Neural cell (in vitro differentiated cells): ENCODE results near the gene PSEN2. TPM values are rescaled to one million over a fixed set of nuclear protein-coding genes. Genes with fewer than 3 reads are reported as not detected.

Source experiments
- H2AFZ ChIP-seq: fragments of 200-600, 300-800 bp; sonication (generic), shearing (Covaris generic); 2 replicates; pipeline ENCODE4 v1.6.0; 2014; ENCODE audit warnings: low read depth, mild to moderate bottlenecking, antibody characterized with exemption, low read length, moderate library complexity
- H3F3A ChIP-seq: fragments of 200-600 bp; shearing (Covaris generic); 2 replicates; pipeline ENCODE4 v1.6.1; 2016; ENCODE audit warnings: mild to moderate bottlenecking, moderate library complexity, mixed read lengths, antibody characterized with exemption, low read length; ENCODE audit not compliant: insufficient read depth, poor library complexity, severe bottlenecking
- H3K27ac ChIP-seq: fragments of 200-600, 300-800 bp; sonication (generic), shearing (Covaris generic); 2 replicates; pipeline ENCODE4 v1.5.1; 2014; ENCODE audit warnings: mild to moderate bottlenecking, low read length, moderate library complexity
- H3K27me3 ChIP-seq: fragments of 300-800, 200-600 bp; sonication (generic), shearing (Covaris generic); 2 replicates; pipeline ENCODE4 v1.6.0; 2014; ENCODE audit warnings: mild to moderate bottlenecking, low read depth, low read length, moderate library complexity; ENCODE audit not compliant: insufficient read depth
- H3K36me3 ChIP-seq: fragments of 300-800, 200-600 bp; sonication (generic), shearing (Covaris generic); 2 replicates; pipeline ENCODE4 v1.5.1; 2014; ENCODE audit warnings: mild to moderate bottlenecking, antibody characterized with exemption, low read length, moderate library complexity; ENCODE audit not compliant: insufficient read depth
- H3K4me2 ChIP-seq: fragments of 300-800, 200-600 bp; sonication (generic), shearing (Covaris generic); 2 replicates; pipeline ENCODE4 v1.6.0; 2014; ENCODE audit warnings: mild to moderate bottlenecking, low read length
- H3K4me3 ChIP-seq: fragments of 300-800, 200-600 bp; sonication (generic), shearing (Covaris generic); 2 replicates; pipeline ENCODE4 v1.5.1; 2014; ENCODE audit warnings: mild to moderate bottlenecking, low read length, moderate library complexity
- H3K79me2 ChIP-seq: fragments of 200-600 bp; shearing (Covaris generic); replicated peaks from 2 replicates; pipeline ENCODE4 v1.6.0; 2014; ENCODE audit warnings: mild to moderate bottlenecking, low read length, moderate library complexity; ENCODE audit not compliant: insufficient read depth
- H3K9ac ChIP-seq: fragments of 300-800, 200-600 bp; sonication (generic), shearing (Covaris generic); 2 replicates; pipeline ENCODE4 v1.6.1; 2016; ENCODE audit warnings: mild to moderate bottlenecking, low read length, mixed read lengths
- H3K9me2 ChIP-seq: fragments of 200-600 bp; shearing (Covaris generic); 2 replicates; pipeline ENCODE4 v1.6.1; 2016; ENCODE audit warnings: mild to moderate bottlenecking, low read length, mixed read lengths; ENCODE audit not compliant: insufficient read depth
- H3K9me3 ChIP-seq: fragments of 200-600, 300-800 bp; sonication (generic), shearing (Covaris generic); 2 replicates; pipeline ENCODE4 v1.6.1; 2016; ENCODE audit warnings: mild to moderate bottlenecking, mixed run types, low read length, moderate library complexity, mixed read lengths
- H4K20me1 ChIP-seq: fragments of 200-600 bp; shearing (Covaris generic); 2 replicates; pipeline ENCODE4 v1.6.1; 2016; ENCODE audit warnings: mild to moderate bottlenecking, mixed run types; ENCODE audit not compliant: insufficient read depth
- EP300 ChIP-seq: fragments of 450-650 bp; conservative IDR thresholded peaks from 2 replicates; pipeline ENCODE4 v1.6.1; 2014; ENCODE audit warnings: antibody characterized with exemption, mild to moderate bottlenecking, moderate library complexity; ENCODE audit not compliant: poor library complexity, severe bottlenecking
- EZH2 ChIP-seq: fragments of 200-600, 300-800 bp; shearing (Covaris generic), sonication (generic); IDR thresholded peaks from 2 replicates; pipeline ENCODE4 v1.6.1; 2014; ENCODE audit warnings: antibody characterized with exemption, low read length, borderline replicate concordance, mild to moderate bottlenecking; ENCODE audit not compliant: insufficient read depth, poor library complexity, severe bottlenecking
- MXI1 ChIP-seq: fragments of 450-650 bp; conservative IDR thresholded peaks from 2 replicates; pipeline ENCODE4 v1.6.1; 2014; ENCODE audit warnings: antibody characterized with exemption, mild to moderate bottlenecking; ENCODE audit not compliant: poor library complexity, severe bottlenecking
- POLR2AphosphoS5 ChIP-seq: IDR thresholded peaks from 2 replicates; pipeline ENCODE4 v1.6.1; 2012
- RAD21 ChIP-seq: fragments of 450-650 bp; conservative IDR thresholded peaks from 2 replicates; pipeline ENCODE4 v1.6.1; 2014; ENCODE audit warnings: antibody characterized with exemption, mild to moderate bottlenecking, moderate library complexity
- SMC3 ChIP-seq: fragments of 450-650 bp; conservative IDR thresholded peaks from 2 replicates; pipeline ENCODE4 v1.6.1; 2014; ENCODE audit warnings: antibody characterized with exemption, mild to moderate bottlenecking, moderate library complexity; ENCODE audit not compliant: poor library complexity
- TAF1 ChIP-seq: IDR thresholded peaks from 2 replicates; pipeline ENCODE4 v1.6.1; 2012; ENCODE audit warnings: low read depth
- polyA plus RNA-seq: library from polyadenylated mRNA; depleted of rRNA; stranded (reverse); fragments of >200 nt; gene quantifications from 2 replicates; pipeline ENCODE4 v1.2.3, GENCODE V29; 2014
- TF ChIP-seq, protein P1 (sequence below): fragments of 450-650 bp; IDR thresholded peaks from 2 replicates; pipeline ENCODE4 v1.5.1; 2014; ENCODE audit warnings: antibody characterized with exemption, mild to moderate bottlenecking, moderate library complexity; ENCODE audit not compliant: poor library complexity, severe bottlenecking
- TF ChIP-seq, protein P2 (sequence below): IDR thresholded peaks from 2 replicates; pipeline ENCODE4 v1.6.1; 2012; ENCODE audit warnings: borderline replicate concordance

The PSEN2 gene
- polyA plus RNA-seq, 1 donor from 2014 or later, result 12.9 TPM

DNA sequence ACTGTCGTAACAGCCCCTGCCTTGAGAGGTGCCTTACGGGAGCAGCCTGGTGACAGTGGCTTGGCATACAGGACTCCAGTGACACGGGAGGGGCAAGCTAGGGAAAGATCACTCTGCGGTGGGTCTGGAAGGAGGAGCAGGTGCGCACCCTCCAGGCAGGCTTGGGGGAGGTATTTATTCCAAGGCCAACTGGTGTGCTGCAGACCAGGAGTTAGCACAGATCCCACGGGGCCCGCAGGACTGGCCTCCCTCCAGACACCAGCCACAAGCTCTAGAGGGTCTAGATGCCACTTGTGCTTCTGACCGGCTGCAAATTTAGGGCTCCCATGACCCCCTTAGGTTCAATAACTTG is 22.1 kb downstream of the PSEN2 start:
- H2AFZ ChIP-seq, result no peak overlapping the region

GRCh38 chr1:226893936-226894335 is 23.5 kb downstream of the PSEN2 start:
- no peak overlapping the region for H3K4me2 ChIP-seq
- no peak overlapping the region for H3K27ac ChIP-seq
- H4K20me1 ChIP-seq, result no peaks in the 10 kb centered on the region
- no peaks in the 10 kb centered on the region for H3F3A ChIP-seq
- H3K79me2 ChIP-seq, result no peaks in the 10 kb centered on the region
- H3K9me3 ChIP-seq, result no peaks in the 10 kb centered on the region
- H2AFZ ChIP-seq, result no peak overlapping the region
- no peak overlapping the region for H3K4me3 ChIP-seq
- H3K36me3 ChIP-seq, result no peaks in the 10 kb centered on the region
- no peak overlapping the region for H3K9ac ChIP-seq
- TF ChIP-seq SMC3 (no peak), MXI1 (no peak), RAD21 (no peak), POLR2AphosphoS5 (no peak), EZH2 (no peak), EP300 (no peak), TAF1 (no peak)
- TF ChIP-seq, protein P1, sequence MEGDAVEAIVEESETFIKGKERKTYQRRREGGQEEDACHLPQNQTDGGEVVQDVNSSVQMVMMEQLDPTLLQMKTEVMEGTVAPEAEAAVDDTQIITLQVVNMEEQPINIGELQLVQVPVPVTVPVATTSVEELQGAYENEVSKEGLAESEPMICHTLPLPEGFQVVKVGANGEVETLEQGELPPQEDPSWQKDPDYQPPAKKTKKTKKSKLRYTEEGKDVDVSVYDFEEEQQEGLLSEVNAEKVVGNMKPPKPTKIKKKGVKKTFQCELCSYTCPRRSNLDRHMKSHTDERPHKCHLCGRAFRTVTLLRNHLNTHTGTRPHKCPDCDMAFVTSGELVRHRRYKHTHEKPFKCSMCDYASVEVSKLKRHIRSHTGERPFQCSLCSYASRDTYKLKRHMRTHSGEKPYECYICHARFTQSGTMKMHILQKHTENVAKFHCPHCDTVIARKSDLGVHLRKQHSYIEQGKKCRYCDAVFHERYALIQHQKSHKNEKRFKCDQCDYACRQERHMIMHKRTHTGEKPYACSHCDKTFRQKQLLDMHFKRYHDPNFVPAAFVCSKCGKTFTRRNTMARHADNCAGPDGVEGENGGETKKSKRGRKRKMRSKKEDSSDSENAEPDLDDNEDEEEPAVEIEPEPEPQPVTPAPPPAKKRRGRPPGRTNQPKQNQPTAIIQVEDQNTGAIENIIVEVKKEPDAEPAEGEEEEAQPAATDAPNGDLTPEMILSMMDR, result no peak
- TF ChIP-seq, protein P2, sequence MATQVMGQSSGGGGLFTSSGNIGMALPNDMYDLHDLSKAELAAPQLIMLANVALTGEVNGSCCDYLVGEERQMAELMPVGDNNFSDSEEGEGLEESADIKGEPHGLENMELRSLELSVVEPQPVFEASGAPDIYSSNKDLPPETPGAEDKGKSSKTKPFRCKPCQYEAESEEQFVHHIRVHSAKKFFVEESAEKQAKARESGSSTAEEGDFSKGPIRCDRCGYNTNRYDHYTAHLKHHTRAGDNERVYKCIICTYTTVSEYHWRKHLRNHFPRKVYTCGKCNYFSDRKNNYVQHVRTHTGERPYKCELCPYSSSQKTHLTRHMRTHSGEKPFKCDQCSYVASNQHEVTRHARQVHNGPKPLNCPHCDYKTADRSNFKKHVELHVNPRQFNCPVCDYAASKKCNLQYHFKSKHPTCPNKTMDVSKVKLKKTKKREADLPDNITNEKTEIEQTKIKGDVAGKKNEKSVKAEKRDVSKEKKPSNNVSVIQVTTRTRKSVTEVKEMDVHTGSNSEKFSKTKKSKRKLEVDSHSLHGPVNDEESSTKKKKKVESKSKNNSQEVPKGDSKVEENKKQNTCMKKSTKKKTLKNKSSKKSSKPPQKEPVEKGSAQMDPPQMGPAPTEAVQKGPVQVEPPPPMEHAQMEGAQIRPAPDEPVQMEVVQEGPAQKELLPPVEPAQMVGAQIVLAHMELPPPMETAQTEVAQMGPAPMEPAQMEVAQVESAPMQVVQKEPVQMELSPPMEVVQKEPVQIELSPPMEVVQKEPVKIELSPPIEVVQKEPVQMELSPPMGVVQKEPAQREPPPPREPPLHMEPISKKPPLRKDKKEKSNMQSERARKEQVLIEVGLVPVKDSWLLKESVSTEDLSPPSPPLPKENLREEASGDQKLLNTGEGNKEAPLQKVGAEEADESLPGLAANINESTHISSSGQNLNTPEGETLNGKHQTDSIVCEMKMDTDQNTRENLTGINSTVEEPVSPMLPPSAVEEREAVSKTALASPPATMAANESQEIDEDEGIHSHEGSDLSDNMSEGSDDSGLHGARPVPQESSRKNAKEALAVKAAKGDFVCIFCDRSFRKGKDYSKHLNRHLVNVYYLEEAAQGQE, result no peak
- no peaks in the 10 kb centered on the region for H3K9me2 ChIP-seq
- H3K27me3 ChIP-seq, result no peaks in the 10 kb centered on the region

More for the DNA sequence above, 22.1 kb downstream of the PSEN2 start:
- H3F3A ChIP-seq, result no peaks in the 10 kb centered on the region
- no peaks in the 10 kb centered on the region for H3K9me2 ChIP-seq
- TF ChIP-seq, protein P1, result no peak
- TF ChIP-seq SMC3 (no peak), TAF1 (no peak), POLR2AphosphoS5 (no peak), EZH2 (no peak), MXI1 (no peak), EP300 (no peak), RAD21 (no peak)
- TF ChIP-seq, protein P2, result no peak
- H3K27ac ChIP-seq, result no peak overlapping the region
- no peaks in the 10 kb centered on the region for H3K27me3 ChIP-seq
- no peaks in the 10 kb centered on the region for H3K9me3 ChIP-seq
- H4K20me1 ChIP-seq, result no peaks in the 10 kb centered on the region
- H3K4me2 ChIP-seq, result no peak overlapping the region
- H3K36me3 ChIP-seq, result no peaks in the 10 kb centered on the region
- no peak overlapping the region for H3K9ac ChIP-seq
- H3K79me2 ChIP-seq, result no peaks in the 10 kb centered on the region
- no peak overlapping the region for H3K4me3 ChIP-seq
